PC-9 (cell line): Measurements from ENCODE around the gene ZNF512B.
"Not testable (repeated sequence)": the region's sequence is repeated elsewhere in the genome, so short reads cannot be mapped to it uniquely, and the experiment has no call there.

Source experiments
- EZH2 ChIP-seq: fragments of 200-600 bp; sonication (generic); IDR thresholded peaks from 2 replicates; pipeline ENCODE4 v1.8.0; 2017; ENCODE audit warnings: antibody characterized with exemption, low read depth
- TF ChIP-seq, protein P1 (sequence below): fragments of 200-600 bp; sonication (generic); conservative IDR thresholded peaks from 2 replicates; pipeline ENCODE4 v1.6.1; 2017; ENCODE audit warnings: mixed run types, antibody characterized with exemption, mild to moderate bottlenecking, moderate library complexity

GRCh38 chr20:63960654-63961621 lies 8.8 kb downstream of the ZNF512B start:
- TF ChIP-seq, protein P1, sequence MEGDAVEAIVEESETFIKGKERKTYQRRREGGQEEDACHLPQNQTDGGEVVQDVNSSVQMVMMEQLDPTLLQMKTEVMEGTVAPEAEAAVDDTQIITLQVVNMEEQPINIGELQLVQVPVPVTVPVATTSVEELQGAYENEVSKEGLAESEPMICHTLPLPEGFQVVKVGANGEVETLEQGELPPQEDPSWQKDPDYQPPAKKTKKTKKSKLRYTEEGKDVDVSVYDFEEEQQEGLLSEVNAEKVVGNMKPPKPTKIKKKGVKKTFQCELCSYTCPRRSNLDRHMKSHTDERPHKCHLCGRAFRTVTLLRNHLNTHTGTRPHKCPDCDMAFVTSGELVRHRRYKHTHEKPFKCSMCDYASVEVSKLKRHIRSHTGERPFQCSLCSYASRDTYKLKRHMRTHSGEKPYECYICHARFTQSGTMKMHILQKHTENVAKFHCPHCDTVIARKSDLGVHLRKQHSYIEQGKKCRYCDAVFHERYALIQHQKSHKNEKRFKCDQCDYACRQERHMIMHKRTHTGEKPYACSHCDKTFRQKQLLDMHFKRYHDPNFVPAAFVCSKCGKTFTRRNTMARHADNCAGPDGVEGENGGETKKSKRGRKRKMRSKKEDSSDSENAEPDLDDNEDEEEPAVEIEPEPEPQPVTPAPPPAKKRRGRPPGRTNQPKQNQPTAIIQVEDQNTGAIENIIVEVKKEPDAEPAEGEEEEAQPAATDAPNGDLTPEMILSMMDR: not testable (repeated sequence)
- not testable (repeated sequence) for TF ChIP-seq EZH2
